ENCODE measurements around the gene ZFP64. TPM values are rescaled to one million over a fixed set of nuclear protein-coding genes. Genes with fewer than 3 reads are reported as not detected.

ZFP64 gene
- total RNA-seq, 1 experiment from 2014 or later, result 18.4 TPM

- CTCF ChIA-PET, result no interaction called here
- in situ Hi-C loops (cut with HindIII; ENCODE audit: low pct_unique_long_range_greater_than_20kb, low sequenced_read_pairs), result no loop called here
- DNase-seq (ENCODE audit: low read depth, low spot score), result no peak
These were observed 60.4 kb downstream of the ZFP64 start for GRCh38 chr20:52131048-52131643.

GRCh38 chr20:52130406-52130805 lies 61.2 kb downstream of the ZFP64 start:
- BruUV-seq (replicated peaks), result no TSS peak
- Histone ChIP-seq H3K27ac (ENCODE audit: low read length) (no peak overlapping the region), H3K4me3 (ENCODE audit: low read depth in 2 of 2, low read length in 2 of 2) (no peak overlapping the region), H3K4me1 (ENCODE audit: control insufficient read depth, insufficient read depth, low read length) (no peaks in the 10 kb centered on the region), H3K27me3 (ENCODE audit: control insufficient read depth, insufficient read depth, low read length) (no peaks in the 10 kb centered on the region), H3K36me3 (ENCODE audit: control insufficient read depth, insufficient read depth, low read length) (no peaks in the 10 kb centered on the region), H3K9me3 (ENCODE audit: control insufficient read depth, insufficient read depth, low read depth, low read length) (no peaks in the 10 kb centered on the region)
- TF ChIP-seq TCF7L2 (IDR thresholded peaks at IDR 0.05; ENCODE audit: low read depth, low read length) (no peak), SIN3A (IDR thresholded peaks at IDR 0.05; ENCODE audit: borderline replicate concordance, insufficient read depth, low read depth, low read length) (no peak), CTCF (IDR thresholded peaks at IDR 0.05) (no peak), POLR2AphosphoS5 (IDR thresholded peaks at IDR 0.05; ENCODE audit: low read depth, low read length) (no peak), REST (IDR thresholded peaks at IDR 0.05; ENCODE audit: insufficient read depth in 1 of 2, low read depth in 2 of 2, low read length in 1 of 2) (no peak)
- no peak for DNase-seq (ENCODE audit: low read depth, low spot score)
- in situ Hi-C loops (cut with HindIII; ENCODE audit: low pct_unique_long_range_greater_than_20kb, low sequenced_read_pairs), result no loop called here
- ATAC-seq, result no peak
- intact Hi-C loops (cut with micrococcal nuclease; ENCODE audit: unreplicated experiment), result no loop called here
- POLR2A ChIA-PET, result no interaction called here
- CTCF ChIA-PET, result no interaction called here

More at GRCh38 chr20:52131048-52131643, 60.4 kb downstream of the ZFP64 start:
- no peak overlapping the region for H3K4me3 ChIP-seq (ENCODE audit: low read depth in 2 of 2, low read length in 2 of 2)
- POLR2A ChIA-PET, result interaction anchor here (0.6 kb wide), 1 partner anchor 165 kb away, joined by 3 read pairs; no protein-coding TSS in a partner anchor
- H3K27me3 ChIP-seq (ENCODE audit: control insufficient read depth, insufficient read depth, low read length), result no peaks in the 10 kb centered on the region
- BruUV-seq (replicated peaks), result no TSS peak
- H3K4me1 ChIP-seq (ENCODE audit: control insufficient read depth, insufficient read depth, low read length), result no peaks in the 10 kb centered on the region
- no peaks in the 10 kb centered on the region for H3K9me3 ChIP-seq (ENCODE audit: control insufficient read depth, insufficient read depth, low read depth, low read length)
- ATAC-seq, result no peak
- TF ChIP-seq SIN3A (IDR thresholded peaks at IDR 0.05; ENCODE audit: borderline replicate concordance, insufficient read depth, low read depth, low read length) (no peak), TCF7L2 (IDR thresholded peaks at IDR 0.05; ENCODE audit: low read depth, low read length) (no peak), CTCF (IDR thresholded peaks at IDR 0.05) (no peak), REST (IDR thresholded peaks at IDR 0.05; ENCODE audit: insufficient read depth in 1 of 2, low read depth in 2 of 2, low read length in 1 of 2) (no peak), POLR2AphosphoS5 (IDR thresholded peaks at IDR 0.05; ENCODE audit: low read depth, low read length) (no peak)
- H3K36me3 ChIP-seq (ENCODE audit: control insufficient read depth, insufficient read depth, low read length), result no peaks in the 10 kb centered on the region
- intact Hi-C loops (cut with micrococcal nuclease; ENCODE audit: unreplicated experiment), result no loop called here
- H3K27ac ChIP-seq (ENCODE audit: low read length), result no peak overlapping the region
